Memory B cell (primary cell): ENCODE data around the gene MGAT5.
A peak's percentile ranks its signal among the peaks of the same experiment; 100 is the strongest.
"Not testable (repeated sequence)": the region's sequence is repeated elsewhere in the genome, so short reads cannot be mapped to it uniquely, and the experiment has no call there.

Experiments used
- ATAC-seq: fragments of 150-1000 bp; cut with Tn5 transposase; 2 replicates; pipeline ENCODE4 v1.10.0; 2021; ENCODE audit warnings: low read depth, mild to moderate bottlenecking, moderate library complexity
- DNase-seq, 2 donors: peaks; one replicate each; pipeline ENCODE4 v3.0.0; 2022; ENCODE audit warnings: low spot score in 2 of 2
- H3K27ac Mint-ChIP-seq: one replicate; pipeline ENCODE4 v1.8.0; 2022; ENCODE audit warnings: mild to moderate bottlenecking, moderate library complexity, mixed read lengths
- H3K27me3 Mint-ChIP-seq: one replicate; pipeline ENCODE4 v1.8.0; 2022; ENCODE audit warnings: mixed read lengths
- H3K36me3 Mint-ChIP-seq: one replicate; pipeline ENCODE4 v1.8.0; 2022; ENCODE audit warnings: mild to moderate bottlenecking, mixed read lengths
- H3K4me1 Mint-ChIP-seq: one replicate; pipeline ENCODE4 v1.8.0; 2022; ENCODE audit warnings: mixed read lengths
- H3K4me3 Mint-ChIP-seq: one replicate; pipeline ENCODE4 v1.8.0; 2022; ENCODE audit warnings: mild to moderate bottlenecking, moderate library complexity, mixed read lengths
- H3K9me3 Mint-ChIP-seq: one replicate; pipeline ENCODE4 v1.8.0; 2022; ENCODE audit warnings: mixed read lengths

Gene MGAT5

DNA sequence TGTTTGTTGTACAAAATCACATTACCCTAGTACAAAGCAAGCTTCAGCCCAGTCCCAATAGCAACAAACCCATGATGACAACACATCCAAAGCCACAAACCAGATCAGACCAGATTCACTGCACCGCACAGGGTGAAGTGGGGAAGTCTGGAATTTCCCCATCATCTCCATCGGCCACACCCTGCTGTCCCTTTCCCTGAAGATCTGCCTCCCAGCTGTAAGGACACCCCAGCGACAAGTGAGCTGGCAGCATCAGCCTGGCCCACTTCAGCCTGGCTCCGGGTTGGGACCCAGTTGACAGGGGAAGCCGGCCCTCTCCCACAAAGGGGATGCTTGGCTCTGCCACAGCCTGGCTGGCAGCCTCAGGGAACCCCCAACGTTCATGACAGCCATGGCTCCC lies 207.6 kb downstream of the MGAT5 start:
- peaks cover 4% of the 10 kb centered on the region for H3K36me3 Mint-ChIP-seq
- H3K4me1 Mint-ChIP-seq, result peaks cover 10% of the 10 kb centered on the region
- H3K9me3 Mint-ChIP-seq, result no peaks in the 10 kb centered on the region
- peak overlapping the region; percentile 38 for H3K27ac Mint-ChIP-seq
- H3K27me3 Mint-ChIP-seq, result no peaks in the 10 kb centered on the region
- no peak overlapping the region for H3K4me3 Mint-ChIP-seq
- ATAC-seq (no peak), DNase-seq (no peak)

DNA sequence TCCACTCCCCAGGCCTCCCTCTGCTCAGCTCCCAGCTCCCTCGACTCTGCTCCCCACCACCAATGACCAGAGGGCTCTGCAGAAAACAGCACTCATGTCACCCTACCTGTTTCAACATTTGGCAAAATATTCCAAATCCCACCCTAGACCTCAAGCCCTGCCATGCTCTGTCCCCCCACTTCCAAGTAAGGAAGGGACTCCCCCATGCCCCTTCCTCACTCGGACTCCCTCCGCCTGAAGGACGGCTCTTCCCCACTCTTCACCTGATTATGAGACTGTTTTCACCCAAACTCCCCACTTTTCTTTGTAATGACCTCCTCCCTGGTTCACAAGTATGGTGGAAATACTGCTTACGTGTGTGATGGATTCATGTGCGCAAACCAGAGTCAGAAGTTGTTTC lies 208.4 kb downstream of the MGAT5 start:
- H3K27ac Mint-ChIP-seq, result peak overlapping the region; percentile 15
- no peak overlapping the region for H3K4me3 Mint-ChIP-seq
- no peak for DNase-seq
- no peaks in the 10 kb centered on the region for H3K27me3 Mint-ChIP-seq
- peaks cover 4% of the 10 kb centered on the region for H3K36me3 Mint-ChIP-seq
- no peaks in the 10 kb centered on the region for H3K9me3 Mint-ChIP-seq
- no peak for ATAC-seq
- peaks cover 12% of the 10 kb centered on the region for H3K4me1 Mint-ChIP-seq

DNA sequence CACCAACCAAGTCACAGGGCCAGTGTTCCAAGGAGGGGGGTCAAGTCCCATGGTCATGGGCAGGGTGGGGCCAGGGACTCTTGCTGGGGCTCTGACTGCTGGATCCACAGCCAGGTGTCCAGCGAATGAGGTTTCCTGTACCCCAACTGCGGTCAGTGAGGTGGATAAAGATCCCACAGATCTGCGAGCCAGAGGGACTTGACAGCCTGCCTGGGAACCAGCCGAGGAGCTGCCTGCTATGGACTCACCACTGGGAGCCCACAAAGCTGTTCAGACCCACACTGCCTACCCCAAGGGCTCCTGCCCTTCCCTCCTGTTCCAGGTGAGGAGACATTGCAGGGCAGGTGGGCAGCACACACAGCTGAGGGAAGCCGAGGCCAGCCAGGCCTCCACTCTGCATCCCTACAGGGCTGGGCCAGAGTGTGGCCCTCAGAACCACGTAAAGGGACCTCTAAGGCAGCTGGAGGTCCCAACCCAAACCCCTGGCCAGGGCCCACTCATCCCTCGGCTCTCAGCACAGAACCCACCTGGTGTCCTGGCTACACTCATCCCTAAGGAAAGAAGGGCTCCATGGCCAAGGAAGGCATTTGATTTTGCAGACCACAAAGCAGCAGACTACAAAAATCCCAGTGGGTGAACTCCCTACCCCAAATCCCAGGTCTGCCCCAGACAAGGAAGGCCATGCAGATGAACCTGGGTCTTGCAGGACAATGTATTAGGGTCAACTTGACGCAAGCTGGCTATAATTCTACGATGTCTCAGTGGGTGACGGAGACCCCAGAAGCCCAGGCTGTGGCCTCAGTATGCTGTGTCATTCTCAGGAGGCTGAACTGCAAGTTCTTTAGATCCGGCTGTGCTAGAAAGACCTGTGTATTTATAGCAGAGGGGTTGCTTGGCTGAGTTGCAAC lies 209.2 kb downstream of the MGAT5 start:
- H3K9me3 Mint-ChIP-seq, result no peaks in the 10 kb centered on the region
- H3K4me1 Mint-ChIP-seq, result peaks cover 12% of the 10 kb centered on the region
- H3K36me3 Mint-ChIP-seq, result peaks cover 4% of the 10 kb centered on the region
- ATAC-seq, result no peak
- peak overlapping the region; percentile 15 for H3K27ac Mint-ChIP-seq
- no peak for DNase-seq
- no peaks in the 10 kb centered on the region for H3K27me3 Mint-ChIP-seq
- H3K4me3 Mint-ChIP-seq, result no peak overlapping the region

DNA sequence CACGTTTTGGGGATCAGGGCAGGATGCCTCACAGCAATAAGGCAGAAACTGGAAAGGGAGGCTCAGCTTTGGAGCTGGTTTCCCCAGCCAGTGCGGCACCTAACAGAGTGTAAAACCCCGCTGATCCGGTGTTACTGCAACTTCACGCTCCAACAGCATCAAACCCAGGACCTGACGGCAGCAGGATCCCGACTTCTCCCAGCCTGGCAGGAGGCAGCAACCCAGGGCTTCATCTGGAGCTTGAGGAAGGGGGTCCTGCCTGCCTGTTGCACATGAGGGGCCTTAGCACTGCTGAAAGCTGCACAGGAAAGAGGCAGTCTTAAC lies 209.8 kb downstream of the MGAT5 start:
- Mint-ChIP-seq H3K36me3 (peaks cover 4% of the 10 kb centered on the region), H3K27me3 (no peaks in the 10 kb centered on the region), H3K4me3 (no peak overlapping the region)

DNA sequence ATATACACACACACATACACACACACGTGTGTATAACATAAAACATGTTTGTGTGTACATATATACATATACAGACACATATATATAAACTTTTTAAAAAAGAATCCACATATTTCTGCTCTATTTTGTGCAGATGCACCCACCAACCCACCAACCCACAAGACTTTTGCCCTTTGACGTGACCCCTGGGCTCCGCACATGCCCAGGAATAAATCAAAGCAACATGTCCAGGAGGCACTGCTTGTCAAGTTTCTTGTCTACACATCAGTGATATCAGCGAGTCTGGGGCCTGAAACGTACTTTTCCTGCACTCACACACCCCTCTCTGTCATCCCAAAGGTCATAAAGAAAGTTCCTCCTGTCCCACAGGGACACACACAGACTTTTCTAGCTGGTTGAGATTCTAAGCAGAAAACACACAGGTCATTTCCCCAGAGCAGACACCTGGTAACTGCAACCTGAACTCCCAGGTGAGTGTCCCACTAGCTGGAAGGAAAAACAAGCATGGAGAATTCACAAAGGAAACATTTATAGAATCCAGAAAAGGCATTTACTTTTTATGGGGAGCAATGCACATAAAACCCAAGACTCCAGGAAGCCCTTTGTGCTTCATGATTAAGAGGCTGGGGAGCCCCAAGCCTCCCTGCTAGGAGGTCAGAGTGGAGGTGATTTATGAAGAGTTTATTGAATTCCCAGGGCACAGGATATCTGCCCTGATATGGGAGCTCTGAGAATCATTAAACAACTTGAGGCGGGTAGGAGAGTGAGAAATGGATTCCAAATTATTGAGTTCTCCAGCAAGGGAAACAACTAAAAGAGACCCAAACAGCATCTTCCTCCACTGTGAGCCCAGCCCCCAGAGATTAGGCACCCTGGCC lies 211.6 kb downstream of the MGAT5 start:
- ATAC-seq, result no peak
- H3K36me3 Mint-ChIP-seq, result peaks cover 2% of the 10 kb centered on the region
- DNase-seq, result no peak
- no peaks in the 10 kb centered on the region for H3K27me3 Mint-ChIP-seq
- no peak overlapping the region for H3K4me3 Mint-ChIP-seq
- H3K9me3 Mint-ChIP-seq, result no peaks in the 10 kb centered on the region
- H3K4me1 Mint-ChIP-seq, result peaks cover 12% of the 10 kb centered on the region
- H3K27ac Mint-ChIP-seq, result no peak overlapping the region

More for the DNA sequence above, 209.8 kb downstream of the MGAT5 start:
- no peak for ATAC-seq
- Mint-ChIP-seq H3K9me3 (no peaks in the 10 kb centered on the region), H3K4me1 (peaks cover 12% of the 10 kb centered on the region), H3K27ac (no peak overlapping the region)
- no peak for DNase-seq

DNA sequence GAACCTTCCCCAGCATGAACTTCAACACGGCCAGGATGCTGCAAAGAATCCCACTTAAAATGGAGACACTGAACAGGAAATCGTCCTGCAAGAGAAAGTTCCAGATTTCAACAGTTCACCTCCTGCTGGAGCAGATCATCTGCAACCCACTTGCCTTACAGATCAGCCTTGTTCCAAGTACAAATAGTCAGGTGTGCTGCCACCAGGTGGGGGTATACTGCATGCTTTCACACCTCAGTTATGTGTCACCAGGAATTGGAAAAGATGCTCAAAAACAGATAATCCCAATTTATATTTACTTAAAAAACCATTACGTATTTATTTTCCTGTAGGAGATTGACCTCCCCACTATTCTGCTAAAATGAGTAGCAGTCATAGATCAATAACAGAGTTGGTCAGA lies 212.3 kb downstream of the MGAT5 start:
- ATAC-seq, result no peak
- H3K36me3 Mint-ChIP-seq, result peaks cover 2% of the 10 kb centered on the region
- DNase-seq, result no peak
- no peak overlapping the region for H3K27ac Mint-ChIP-seq
- H3K9me3 Mint-ChIP-seq, result no peaks in the 10 kb centered on the region
- H3K4me3 Mint-ChIP-seq, result no peak overlapping the region
- no peaks in the 10 kb centered on the region for H3K27me3 Mint-ChIP-seq
- H3K4me1 Mint-ChIP-seq, result peaks cover 7% of the 10 kb centered on the region

DNA sequence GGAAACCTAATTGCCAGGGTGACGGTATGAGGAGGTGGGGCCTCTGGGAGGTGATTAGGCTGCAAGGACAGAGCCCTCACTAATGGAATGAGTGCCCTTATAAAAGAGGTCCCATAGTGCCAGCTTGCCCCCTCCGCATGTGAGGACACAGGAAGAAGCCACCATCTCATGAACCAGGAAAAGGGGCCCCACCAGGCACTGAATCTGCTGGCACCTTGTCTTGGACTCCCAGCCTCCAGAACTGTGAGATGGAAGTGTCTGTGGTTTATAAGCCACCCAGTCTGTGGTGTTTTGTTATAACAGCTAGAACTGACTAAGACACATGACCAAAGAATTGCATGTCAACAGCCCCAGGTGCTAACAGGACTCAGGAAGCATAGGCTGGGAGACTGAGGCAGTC lies 214.3 kb downstream of the MGAT5 start:
- Mint-ChIP-seq H3K27me3 (no peaks in the 10 kb centered on the region), H3K4me3 (no peak overlapping the region), H3K4me1 (peaks cover 4% of the 10 kb centered on the region), H3K9me3 (peaks cover 7% of the 10 kb centered on the region), H3K36me3 (peaks cover 3% of the 10 kb centered on the region), H3K27ac (no peak overlapping the region)
- ATAC-seq (no peak), DNase-seq (no peak)

DNA sequence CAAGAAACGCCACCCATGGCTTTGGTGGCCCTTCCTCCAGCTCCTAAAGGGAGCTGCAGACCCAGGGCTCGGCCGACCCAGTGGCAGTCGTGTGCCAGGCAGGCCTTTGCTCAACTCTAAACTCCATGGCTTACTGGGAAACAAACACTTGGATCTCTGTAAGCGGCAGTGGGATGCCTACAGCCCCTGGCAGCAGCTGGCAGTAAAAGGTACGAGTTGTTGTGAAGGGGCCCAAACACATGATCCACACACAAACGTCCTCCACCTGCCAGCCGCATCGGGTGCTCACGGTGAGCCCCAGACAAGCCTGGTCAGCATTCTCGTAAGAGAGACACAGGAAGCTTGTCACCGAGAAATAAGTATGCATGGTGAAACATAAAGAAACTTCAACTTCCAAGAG lies 214.9 kb downstream of the MGAT5 start:
- Mint-ChIP-seq H3K36me3 (peaks cover 6% of the 10 kb centered on the region), H3K4me1 (peaks cover 4% of the 10 kb centered on the region), H3K9me3 (peaks cover 10% of the 10 kb centered on the region), H3K4me3 (no peak overlapping the region), H3K27me3 (no peaks in the 10 kb centered on the region), H3K27ac (no peak overlapping the region)
- DNase-seq (no peak), ATAC-seq (no peak)

DNA sequence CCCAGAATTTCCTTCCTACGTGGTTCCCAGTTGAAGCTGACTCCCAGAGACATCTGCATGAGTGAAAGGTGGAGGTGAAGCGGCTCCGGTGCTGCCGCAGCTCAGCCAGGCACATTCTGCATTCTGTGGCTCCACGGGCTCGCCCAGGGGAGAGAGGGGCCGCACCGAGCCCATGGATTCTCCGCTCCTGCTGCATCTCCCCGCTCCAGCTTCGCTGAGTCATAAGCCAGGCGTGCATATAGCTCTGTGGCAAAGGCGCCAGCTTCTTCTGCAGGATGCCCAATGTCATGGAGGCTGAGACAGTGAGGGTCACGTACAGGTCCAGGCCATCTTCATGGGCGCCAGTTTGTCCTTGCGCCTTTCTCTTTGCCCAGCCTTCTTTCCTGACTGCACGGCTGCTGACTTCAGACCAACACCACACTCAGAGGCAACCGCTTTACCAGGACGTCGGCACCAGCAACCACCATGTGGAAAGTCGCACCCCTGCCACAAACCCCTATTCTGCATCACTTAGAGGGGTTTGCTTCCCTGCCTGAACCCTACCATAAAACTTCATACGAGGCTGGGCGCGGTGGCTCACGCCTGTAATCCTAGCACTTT lies 215.7 kb downstream of the MGAT5 start:
- DNase-seq, result no peak
- ATAC-seq, result no peak
- peaks cover 10% of the 10 kb centered on the region for H3K9me3 Mint-ChIP-seq
- H3K27ac Mint-ChIP-seq, result no peak overlapping the region
- no peaks in the 10 kb centered on the region for H3K27me3 Mint-ChIP-seq
- peaks cover 4% of the 10 kb centered on the region for H3K4me1 Mint-ChIP-seq
- H3K36me3 Mint-ChIP-seq, result peaks cover 6% of the 10 kb centered on the region
- no peak overlapping the region for H3K4me3 Mint-ChIP-seq

DNA sequence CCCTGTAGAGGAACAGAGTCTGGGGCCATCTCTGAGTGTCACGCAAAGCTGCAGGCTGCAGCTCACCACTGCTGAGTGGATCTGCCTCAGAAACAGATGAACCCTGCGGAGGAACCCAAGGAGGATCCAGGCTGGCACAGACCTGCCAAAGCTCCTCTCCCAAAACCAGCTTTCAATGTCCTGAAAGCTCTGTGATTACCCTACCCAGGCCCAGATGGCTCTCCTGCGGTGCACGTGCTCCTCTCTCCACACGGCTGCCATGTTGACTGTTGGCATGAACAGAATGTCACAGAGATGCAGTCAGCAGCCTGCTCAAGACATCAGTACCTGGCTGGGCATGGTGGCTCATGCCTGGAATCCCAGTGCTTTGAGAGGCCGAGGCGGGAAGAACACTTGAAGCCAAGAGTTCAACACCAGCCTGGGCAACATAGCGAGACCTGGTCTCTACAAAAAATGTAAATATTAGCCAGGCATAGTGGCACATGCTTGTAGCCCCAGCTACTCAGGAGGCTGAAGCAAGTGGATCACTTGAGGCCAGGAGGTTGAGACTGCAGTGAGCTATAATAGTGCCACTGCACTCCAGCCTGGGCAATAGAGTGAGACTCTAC lies 216.8 kb downstream of the MGAT5 start:
- H3K36me3 Mint-ChIP-seq, result peaks cover 6% of the 10 kb centered on the region
- no peaks in the 10 kb centered on the region for H3K27me3 Mint-ChIP-seq
- H3K9me3 Mint-ChIP-seq, result peaks cover 10% of the 10 kb centered on the region
- no peak for DNase-seq
- no peak overlapping the region for H3K4me3 Mint-ChIP-seq
- no peak overlapping the region for H3K27ac Mint-ChIP-seq
- peaks cover 4% of the 10 kb centered on the region for H3K4me1 Mint-ChIP-seq
- no peak for ATAC-seq

DNA sequence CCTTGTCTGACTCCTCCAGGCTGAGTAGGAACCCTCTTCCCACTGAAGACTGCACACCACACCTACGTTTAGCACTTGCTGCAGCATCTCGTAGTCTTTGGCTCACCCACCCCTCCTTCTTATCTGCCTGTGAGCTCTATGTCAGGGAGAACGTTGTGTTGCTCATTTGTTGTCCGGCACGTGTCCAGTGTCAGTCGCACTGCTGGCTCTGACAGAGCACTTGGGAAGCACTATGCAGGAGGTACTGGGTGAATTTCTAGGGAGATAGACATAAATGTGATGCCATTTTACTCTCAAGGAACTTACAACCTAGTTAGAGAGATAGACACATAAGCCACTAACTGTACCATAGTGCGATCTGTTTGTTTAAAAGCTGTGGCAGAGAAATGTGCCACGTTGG lies 223.1 kb downstream of the MGAT5 start:
- H3K9me3 Mint-ChIP-seq, H3K4me3 Mint-ChIP-seq, H3K36me3 Mint-ChIP-seq, H3K27ac Mint-ChIP-seq, H3K4me1 Mint-ChIP-seq, ATAC-seq, DNase-seq, H3K27me3 Mint-ChIP-seq: not testable (repeated sequence)

DNA sequence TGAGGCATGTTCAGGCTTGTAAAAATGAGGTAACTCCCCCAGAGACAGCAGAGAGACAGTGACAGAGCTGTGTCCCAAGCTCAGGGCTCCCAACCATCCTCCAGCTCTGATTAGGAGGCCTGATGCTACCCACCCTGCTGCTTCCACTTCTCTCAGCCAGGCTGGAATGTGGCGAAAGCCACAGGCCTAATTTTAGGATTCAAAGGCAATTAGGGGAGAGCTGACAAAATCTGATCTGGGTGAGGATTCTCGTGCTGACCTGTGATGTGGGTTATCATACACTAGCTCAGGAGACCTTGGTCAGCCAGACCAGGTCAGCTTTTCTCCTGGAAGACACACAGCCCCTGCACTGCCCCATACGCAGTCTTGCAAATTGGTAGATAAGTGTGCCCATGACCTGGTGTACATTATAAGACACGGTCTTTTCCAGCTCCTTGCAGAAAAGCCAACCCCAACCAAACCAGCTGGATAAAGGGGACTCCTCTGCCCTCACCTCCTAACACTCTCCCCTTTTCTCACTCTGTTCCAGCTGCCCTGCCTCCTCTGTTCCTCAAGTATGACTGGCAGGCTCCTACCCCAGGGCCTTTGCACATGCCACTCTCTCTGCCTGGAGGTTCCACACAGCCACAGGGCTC lies 225.9 kb downstream of the MGAT5 start:
- H3K4me3 Mint-ChIP-seq, result no peak overlapping the region
- no peaks in the 10 kb centered on the region for H3K36me3 Mint-ChIP-seq
- H3K9me3 Mint-ChIP-seq, result no peaks in the 10 kb centered on the region
- H3K4me1 Mint-ChIP-seq, result no peaks in the 10 kb centered on the region
- H3K27ac Mint-ChIP-seq, result no peak overlapping the region
- DNase-seq, result no peak
- ATAC-seq, result no peak
- no peaks in the 10 kb centered on the region for H3K27me3 Mint-ChIP-seq

DNA sequence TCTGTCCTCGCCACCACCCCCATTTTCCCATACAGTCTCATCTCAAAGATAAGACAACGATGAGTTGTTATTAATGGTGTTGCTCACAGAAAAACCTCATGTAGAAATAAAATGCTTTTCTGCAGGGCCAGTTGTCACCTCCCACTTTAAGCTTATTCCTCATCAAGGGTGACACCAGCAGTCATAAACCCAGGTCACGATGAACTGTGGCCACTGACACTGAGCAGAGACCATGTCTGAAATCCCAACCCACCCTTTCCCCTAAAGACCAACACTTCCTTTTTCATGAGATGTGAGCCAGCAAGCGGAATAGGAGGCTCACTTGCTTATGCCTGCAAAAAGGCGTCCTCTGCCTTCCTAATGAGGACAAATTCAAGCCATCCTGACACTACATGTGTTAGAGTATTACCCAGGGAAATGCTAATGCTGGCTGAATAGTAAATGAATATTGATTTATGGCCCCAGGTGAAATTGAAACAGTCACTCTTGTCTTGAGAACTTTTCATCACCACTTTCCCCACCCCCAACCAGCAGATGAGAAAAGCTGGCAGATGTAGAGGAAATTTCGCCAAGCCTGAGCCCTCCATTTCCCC lies 228.4 kb downstream of the MGAT5 start:
- no peak overlapping the region for H3K4me3 Mint-ChIP-seq

More for the DNA sequence above, 228.4 kb downstream of the MGAT5 start:
- Mint-ChIP-seq H3K27me3 (no peaks in the 10 kb centered on the region), H3K9me3 (no peaks in the 10 kb centered on the region), H3K27ac (no peak overlapping the region), H3K36me3 (peaks cover 1% of the 10 kb centered on the region), H3K4me1 (no peaks in the 10 kb centered on the region)
- DNase-seq (no peak), ATAC-seq (no peak)
